PC-3 (cell line): ENCODE measurements around the gene SLC35E2B. TPM values are rescaled to one million over a fixed set of nuclear protein-coding genes. Genes with fewer than 3 reads are reported as not detected.
"Not testable (repeated sequence)": the region's sequence is repeated elsewhere in the genome, so short reads cannot be mapped to it uniquely, and the experiment has no call there.

Experiments
- ATAC-seq: fragments of 200-7000 bp; cut with Tn5 transposase; 2 replicates; pipeline ENCODE4 v1.9.1; 2020; ENCODE audit warnings: mild to moderate bottlenecking, moderate library complexity
- BruUV-seq: library from RNA; stranded (reverse); fragments of 400-500 nt; replicated peaks from 2 replicates; lab custom pipeline; 2021; lab: Mats Ljungman, UMichigan
- CTCF ChIA-PET: fragments of 300-600 bp; sonication (Branson Sonifier 250); formaldehyde crosslinking; loops from one replicate; lab custom pipeline; 2022; ENCODE audit warnings: antibody characterized with exemption; lab: Charles Lee
- POLR2A ChIA-PET: fragments of 300-600 bp; sonication (Branson Sonifier 250); formaldehyde crosslinking; loops from one replicate; lab custom pipeline; 2022; ENCODE audit warnings: antibody characterized with exemption; ENCODE audit not compliant: unreplicated experiment; lab: Charles Lee
- DNase-seq: peaks from one replicate; pipeline ENCODE4 v3.0.0-alpha.2; 2015
- H2AFZ ChIP-seq: fragments of 300-600 bp; sonication (generic); 2 replicates; pipeline ENCODE4 v1.6.0; 2016; ENCODE audit warnings: antibody characterized with exemption, low read length
- H3F3A ChIP-seq: fragments of 300-600 bp; sonication (generic); one replicate; pipeline ENCODE4 v1.6.0; 2017; ENCODE audit warnings: antibody characterized with exemption, low read length, control low read depth, mild to moderate bottlenecking; ENCODE audit not compliant: unreplicated experiment
- H3K27ac ChIP-seq: fragments of 300-600 bp; sonication (generic); 2 replicates; pipeline ENCODE4 v1.5.1; 2016; ENCODE audit warnings: mild to moderate bottlenecking, low read length
- H3K27me3 ChIP-seq: fragments of 300-600 bp; sonication (generic); 2 replicates; pipeline ENCODE4 v1.6.1; 2016; ENCODE audit warnings: low read length, mixed read lengths
- H3K36me3 ChIP-seq: fragments of 300-600 bp; sonication (generic); 2 replicates; pipeline ENCODE4 v1.6.1; 2016; ENCODE audit warnings: low read depth, mixed run types, low read length, mixed read lengths
- H3K4me1 ChIP-seq: fragments of 300-600 bp; sonication (generic); 2 replicates; pipeline ENCODE4 v1.5.1; 2016; ENCODE audit warnings: low read length; ENCODE audit not compliant: insufficient read depth
- H3K4me2 ChIP-seq: fragments of 300-600 bp; sonication (generic); 2 replicates; pipeline ENCODE4 v1.6.0; 2016; ENCODE audit warnings: low read length
- H3K4me3 ChIP-seq: fragments of 300-600 bp; sonication (generic); 2 replicates; pipeline ENCODE4 v1.5.1; 2016; ENCODE audit warnings: mild to moderate bottlenecking, low read length, mixed read lengths
- H3K79me2 ChIP-seq: fragments of 300-600 bp; sonication (generic); 2 replicates; pipeline ENCODE4 v1.6.1; 2017; ENCODE audit warnings: low read length, mixed read lengths
- H3K9ac ChIP-seq: fragments of 300-600 bp; sonication (generic); 2 replicates; pipeline ENCODE4 v1.6.0; 2016; ENCODE audit warnings: mild to moderate bottlenecking, low read length
- H3K9me2 ChIP-seq: fragments of 300-600 bp; sonication (generic); replicated peaks from 2 replicates; pipeline ENCODE4 v1.6.1; 2016; ENCODE audit warnings: mixed run types, low read length, mixed read lengths
- H3K9me3 ChIP-seq: fragments of 300-600 bp; sonication (generic); 2 replicates; pipeline ENCODE4 v1.6.1; 2016; ENCODE audit warnings: low read length, mixed read lengths
- H4K20me1 ChIP-seq: fragments of 300-600 bp; sonication (generic); 2 replicates; pipeline ENCODE4 v1.6.1; 2016; ENCODE audit warnings: low read length, mixed read lengths
- EZH2 ChIP-seq: fragments of 300-600 bp; sonication (generic); IDR thresholded peaks from one replicate; pipeline ENCODE4 v1.6.1; 2017; ENCODE audit warnings: antibody characterized with exemption, mild to moderate bottlenecking, low read length; ENCODE audit not compliant: unreplicated experiment
- EZH2phosphoT487 ChIP-seq: fragments of 300-600 bp; sonication (generic); IDR thresholded peaks from 2 replicates; pipeline ENCODE4 v1.6.1; 2018; ENCODE audit warnings: mild to moderate bottlenecking, antibody characterized with exemption, low read length, borderline replicate concordance
- intact Hi-C: fragments of 100-400 bp; cut with micrococcal nuclease; formaldehyde crosslinking; loops from 2 replicates; pipeline ENCODE4 v1.9.0; 2023
- total RNA-seq: library from RNA; depleted of rRNA; stranded (reverse); fragments of >200 nt; gene quantifications from 2 replicates; pipeline ENCODE4 v1.2.3, GENCODE V29; 2014
- TF ChIP-seq, protein P1 (sequence below): fragments of 300-600 bp; sonication (generic); conservative IDR thresholded peaks from 2 replicates; pipeline ENCODE4 v1.5.1; 2017; ENCODE audit warnings: antibody characterized with exemption, low read depth, mild to moderate bottlenecking, low read length

SLC35E2B gene
- total RNA-seq, 1 experiment from 2014 or later = 38.1 TPM

DNA sequence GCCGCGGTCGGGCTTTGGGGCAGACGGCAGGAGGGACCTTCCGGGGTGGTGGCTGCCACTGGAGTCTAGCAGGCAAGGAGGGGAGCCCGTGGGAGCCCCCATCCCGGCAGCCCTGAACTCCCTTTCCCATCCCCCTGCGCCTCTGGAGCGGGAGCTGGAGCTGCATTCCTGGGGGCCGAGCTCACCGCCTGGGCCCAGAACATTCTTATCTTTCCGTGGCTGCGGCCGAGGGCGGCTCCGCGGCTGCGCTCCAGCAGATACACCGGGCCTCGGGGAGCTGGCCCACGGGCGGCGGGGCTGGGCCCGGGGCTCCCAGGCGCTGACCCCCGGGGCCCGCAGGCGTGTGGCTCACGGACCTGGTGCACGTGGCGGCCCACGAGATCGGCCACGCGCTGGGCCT lies 59.2 kb downstream of the SLC35E2B start:
- H3K27me3 ChIP-seq, POLR2A ChIA-PET, H3K9ac ChIP-seq, CTCF ChIA-PET, H3K4me1 ChIP-seq, H3K79me2 ChIP-seq, ATAC-seq, BruUV-seq, H3K9me2 ChIP-seq, H3K27ac ChIP-seq, H3K9me3 ChIP-seq, H4K20me1 ChIP-seq, H3K4me2 ChIP-seq, intact Hi-C loops, H3K4me3 ChIP-seq, H2AFZ ChIP-seq, H3F3A ChIP-seq, DNase-seq: not testable (repeated sequence)
- H3K36me3 ChIP-seq = peaks cover 12% of the 10 kb centered on the region; the same call in 1 of the 2 replicates

DNA sequence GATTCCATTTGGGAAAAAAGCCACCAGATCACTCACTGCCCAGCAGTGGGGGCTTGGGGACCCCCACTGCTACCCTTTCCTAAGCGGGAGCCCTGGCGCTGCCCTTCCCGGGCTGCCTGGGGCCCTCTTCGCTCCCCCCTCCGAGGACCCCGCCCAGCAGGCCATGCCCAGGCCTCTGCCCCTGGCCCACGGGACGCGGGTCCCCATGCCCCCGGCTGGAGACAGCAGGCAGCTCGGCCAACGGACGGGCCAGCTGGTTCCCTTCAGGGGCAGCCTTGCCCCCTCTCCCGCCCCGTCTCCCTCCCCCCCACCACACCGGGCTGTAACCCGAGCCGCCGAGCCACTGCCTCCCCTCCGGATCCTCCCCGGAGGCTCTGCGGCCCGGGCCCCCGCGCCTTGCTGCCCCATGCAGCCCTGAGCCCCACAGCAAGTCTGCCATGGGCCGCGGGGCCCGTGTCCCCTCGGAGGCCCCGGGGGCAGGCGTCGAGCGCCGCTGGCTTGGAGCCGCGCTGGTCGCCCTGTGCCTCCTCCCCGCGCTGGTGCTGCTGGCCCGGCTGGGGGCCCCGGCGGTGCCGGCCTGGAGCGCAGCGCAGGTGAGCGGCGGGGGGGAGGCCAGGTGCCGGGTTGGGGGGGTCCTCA lies 60.7 kb downstream of the SLC35E2B start, which contains the start of gene MMP23B:
Gene MMP23B (plus strand): TSS at position 392 of the 639 bp plus-strand sequence. CDS start 46 bp downstream, at position 438.
- POLR2A ChIA-PET = no interaction called here
- DNase-seq = peak; percentile 43
- CTCF ChIA-PET = no interaction called here
- H4K20me1 ChIP-seq = no peaks in the 10 kb centered on the region
- H3K27ac ChIP-seq = no peak within 1 kb of the TSS
- H3K9ac ChIP-seq = peak within 1 kb of the TSS; percentile 5; the same call in 1 of the 2 replicates
- H3K4me2 ChIP-seq = peak within 1 kb of the TSS; percentile 73
- peak within 1 kb of the TSS; percentile 64 for H3K4me3 ChIP-seq
- peak within 1 kb of the TSS; percentile 54 for H2AFZ ChIP-seq
- H3K9me2 ChIP-seq = no peaks in the 10 kb centered on the region
- TF ChIP-seq EZH2 = no peak
- TF ChIP-seq, protein P1, sequence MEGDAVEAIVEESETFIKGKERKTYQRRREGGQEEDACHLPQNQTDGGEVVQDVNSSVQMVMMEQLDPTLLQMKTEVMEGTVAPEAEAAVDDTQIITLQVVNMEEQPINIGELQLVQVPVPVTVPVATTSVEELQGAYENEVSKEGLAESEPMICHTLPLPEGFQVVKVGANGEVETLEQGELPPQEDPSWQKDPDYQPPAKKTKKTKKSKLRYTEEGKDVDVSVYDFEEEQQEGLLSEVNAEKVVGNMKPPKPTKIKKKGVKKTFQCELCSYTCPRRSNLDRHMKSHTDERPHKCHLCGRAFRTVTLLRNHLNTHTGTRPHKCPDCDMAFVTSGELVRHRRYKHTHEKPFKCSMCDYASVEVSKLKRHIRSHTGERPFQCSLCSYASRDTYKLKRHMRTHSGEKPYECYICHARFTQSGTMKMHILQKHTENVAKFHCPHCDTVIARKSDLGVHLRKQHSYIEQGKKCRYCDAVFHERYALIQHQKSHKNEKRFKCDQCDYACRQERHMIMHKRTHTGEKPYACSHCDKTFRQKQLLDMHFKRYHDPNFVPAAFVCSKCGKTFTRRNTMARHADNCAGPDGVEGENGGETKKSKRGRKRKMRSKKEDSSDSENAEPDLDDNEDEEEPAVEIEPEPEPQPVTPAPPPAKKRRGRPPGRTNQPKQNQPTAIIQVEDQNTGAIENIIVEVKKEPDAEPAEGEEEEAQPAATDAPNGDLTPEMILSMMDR = no peak
- TF ChIP-seq EZH2phosphoT487 = no peak
- H3K27me3 ChIP-seq = no peaks in the 10 kb centered on the region
- no TSS peak for BruUV-seq
- peak; percentile 37 for ATAC-seq
- no peaks in the 10 kb centered on the region for H3F3A ChIP-seq
- intact Hi-C loops = no loop called here
- H3K36me3 ChIP-seq = peaks cover 5% of the 10 kb centered on the region; the same call in 1 of the 2 replicates
- H3K79me2 ChIP-seq = no peaks in the 10 kb centered on the region
- peaks cover 7% of the 10 kb centered on the region; the same call in 1 of the 2 replicates for H3K4me1 ChIP-seq
- no peaks in the 10 kb centered on the region for H3K9me3 ChIP-seq

DNA sequence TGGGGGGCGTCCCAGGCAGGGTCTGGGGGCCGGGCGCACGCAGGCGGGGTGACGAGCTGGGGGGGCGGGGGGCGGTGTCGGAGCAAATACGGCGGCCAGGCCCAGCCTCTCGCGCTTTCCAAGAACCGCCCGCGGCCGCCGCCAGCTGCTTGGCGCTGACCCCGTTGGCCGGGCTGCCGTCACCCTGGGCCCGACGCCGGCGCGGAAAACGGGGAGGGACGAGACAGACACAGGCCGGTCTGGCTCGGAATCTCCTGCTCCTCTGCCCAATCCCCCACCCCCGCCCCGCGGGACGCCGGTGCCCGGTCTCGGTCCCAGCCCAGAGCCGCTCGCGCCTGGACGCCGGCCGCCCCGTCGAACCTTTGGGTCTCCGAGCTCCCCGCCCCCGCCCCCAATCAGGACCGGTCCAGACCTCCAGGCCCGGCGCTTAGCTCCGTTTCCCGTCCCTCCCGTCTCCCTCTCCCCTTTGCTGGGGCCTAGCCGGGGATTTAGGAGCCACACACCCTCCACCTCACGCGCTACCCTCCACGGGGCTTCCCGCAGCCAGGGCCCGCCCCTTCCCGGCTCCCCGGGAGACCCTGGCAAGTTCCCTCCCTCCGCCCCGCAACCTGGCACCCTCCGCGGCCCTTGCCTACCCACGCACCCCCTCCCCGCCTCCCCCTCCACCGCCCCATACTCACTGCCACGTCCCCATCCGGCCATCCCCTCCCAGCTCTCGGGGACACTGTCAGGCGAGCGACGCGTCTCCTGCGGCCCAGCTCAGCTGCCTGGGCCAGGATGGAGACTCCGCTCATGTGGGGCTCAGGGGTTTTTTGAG lies 61.4 kb downstream of the SLC35E2B start:
- Histone ChIP-seq H3K9me3 (no peaks in the 10 kb centered on the region), H2AFZ (peak overlapping the region; percentile 54), H3K27ac (no peak overlapping the region), H3K4me2 (peak overlapping the region; percentile 73), H3F3A (no peaks in the 10 kb centered on the region), H3K4me1 (peaks cover 7% of the 10 kb centered on the region; the same call in 1 of the 2 replicates), H3K79me2 (no peaks in the 10 kb centered on the region), H3K9ac (no peak overlapping the region), H3K27me3 (no peaks in the 10 kb centered on the region), H3K36me3 (no peaks in the 10 kb centered on the region), H3K9me2 (no peaks in the 10 kb centered on the region), H3K4me3 (peak overlapping the region; percentile 64), H4K20me1 (no peaks in the 10 kb centered on the region)
- ChIA-PET CTCF (interaction anchor here (0.6 kb wide), 1 partner anchor 16 kb away, joined by 4 read pairs; the partner anchor contains the start of gene MIB2), POLR2A (interaction anchor here (0.5 kb wide), 1 partner anchor 171 kb away, joined by 5 read pairs; no protein-coding TSS in a partner anchor)
- BruUV-seq = no TSS peak
- ATAC-seq (peak; percentile 44), DNase-seq (peak; percentile 23)
- intact Hi-C loops = no loop called here
- TF ChIP-seq EZH2 (no peak), EZH2phosphoT487 (no peak)
- TF ChIP-seq, protein P1 = no peak
